ENCODE results near the gene PQBP1.

DNA sequence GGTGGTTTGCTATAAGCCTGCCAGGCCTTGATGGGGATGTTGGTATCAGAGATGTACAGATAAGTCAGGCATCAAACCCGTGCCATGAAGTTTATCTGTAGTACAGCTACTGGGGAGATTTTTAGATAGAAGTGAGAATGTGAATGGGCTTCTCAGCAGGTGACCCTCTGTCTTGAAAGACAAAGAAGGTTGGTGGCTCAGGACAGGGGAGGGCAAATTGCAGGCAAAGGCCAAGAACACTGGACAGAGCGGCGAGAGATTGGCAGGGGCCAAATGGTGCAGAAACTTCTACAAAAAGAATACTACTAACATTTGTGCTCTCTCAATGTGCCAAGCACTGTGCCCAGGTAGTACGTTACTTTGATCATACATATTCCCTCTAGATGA is 23.0 kb downstream of the PQBP1 start:
- TF ChIP-seq CTCF (IDR thresholded peaks at IDR 0.05 in 4 of 5, conservative IDR thresholded peaks at IDR 0.05 in 1 of 5), result no peak
- no peak for TF ChIP-seq POLR2A (IDR thresholded peaks at IDR 0.05)
